Activated CD4-positive, alpha-beta T cell treated with anti-CD3 and anti-CD28 coated beads, Interleukin-10, Interleukin-2, amounts not matched to agents 100 ng/mL and 50 ng/mL, durations not matched to agents 16 hours and 8 hours (primary cell): ENCODE results near the gene TBC1D1.
"Not testable (repeated sequence)": the region's sequence is repeated elsewhere in the genome, so short reads cannot be mapped to it uniquely, and the experiment has no call there.

ENCODE experiments used
- DNase-seq: peaks from one replicate; pipeline ENCODE4 v3.0.0-alpha.2; 2020

The TBC1D1 gene

DNA sequence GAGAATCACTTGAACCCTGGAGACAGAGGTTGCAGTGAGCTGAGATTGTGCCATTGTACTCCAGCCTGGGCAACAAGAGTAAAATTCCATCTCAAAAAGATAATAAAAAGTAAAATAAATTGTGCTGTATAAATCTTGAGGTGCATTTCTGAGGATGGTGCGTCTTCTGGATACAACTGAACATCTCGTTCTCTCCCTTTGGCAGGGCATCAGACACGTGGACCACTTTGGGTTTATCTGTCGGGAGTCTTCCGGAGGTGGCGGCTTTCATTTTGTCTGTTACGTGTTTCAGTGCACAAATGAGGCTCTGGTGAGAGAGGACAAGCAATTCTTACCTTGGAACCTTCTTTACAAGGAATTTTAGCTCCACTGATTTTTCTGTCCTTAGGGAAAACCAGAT, 129.5 kb downstream of the TBC1D1 start:
- no peak for DNase-seq

DNA sequence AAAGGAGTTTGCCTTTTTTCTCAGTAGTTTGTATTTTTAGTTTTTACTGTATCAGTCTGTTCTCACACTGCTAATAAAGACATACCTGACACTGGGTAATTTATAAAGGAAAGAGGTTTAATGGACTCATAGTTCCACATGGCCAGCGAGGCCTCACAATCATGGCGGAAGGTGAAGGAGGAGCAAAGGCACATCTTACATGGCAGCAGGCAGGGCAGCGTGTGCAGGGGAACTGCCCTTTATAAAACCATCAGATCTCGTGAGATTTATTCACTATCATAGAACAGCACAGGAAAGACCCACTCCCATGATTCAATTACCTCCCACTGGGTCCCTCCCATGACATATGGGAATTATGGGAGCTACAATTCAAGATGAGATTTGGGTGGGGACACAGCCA, 130.1 kb downstream of the TBC1D1 start:
- not testable (repeated sequence) for DNase-seq

DNA sequence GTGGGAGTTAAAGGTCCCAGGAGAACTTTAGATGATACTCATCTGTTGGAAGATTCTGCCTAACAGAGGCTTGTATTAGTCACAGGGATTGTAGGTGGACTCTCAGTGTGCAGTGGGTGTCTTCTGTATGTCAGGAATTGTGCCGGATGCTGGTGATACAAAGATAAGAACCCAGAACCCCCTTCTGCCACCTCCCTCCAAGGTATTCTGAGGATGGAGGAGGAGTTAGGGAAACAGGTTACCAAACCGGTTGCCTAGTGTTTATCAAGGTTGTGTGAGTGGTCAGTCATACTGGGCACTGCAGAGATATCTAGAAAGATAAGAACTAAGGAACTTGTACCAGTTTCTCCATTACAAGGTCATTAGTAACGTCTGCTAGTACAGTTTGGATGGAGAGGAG, 130.9 kb downstream of the TBC1D1 start:
- DNase-seq: no peak

DNA sequence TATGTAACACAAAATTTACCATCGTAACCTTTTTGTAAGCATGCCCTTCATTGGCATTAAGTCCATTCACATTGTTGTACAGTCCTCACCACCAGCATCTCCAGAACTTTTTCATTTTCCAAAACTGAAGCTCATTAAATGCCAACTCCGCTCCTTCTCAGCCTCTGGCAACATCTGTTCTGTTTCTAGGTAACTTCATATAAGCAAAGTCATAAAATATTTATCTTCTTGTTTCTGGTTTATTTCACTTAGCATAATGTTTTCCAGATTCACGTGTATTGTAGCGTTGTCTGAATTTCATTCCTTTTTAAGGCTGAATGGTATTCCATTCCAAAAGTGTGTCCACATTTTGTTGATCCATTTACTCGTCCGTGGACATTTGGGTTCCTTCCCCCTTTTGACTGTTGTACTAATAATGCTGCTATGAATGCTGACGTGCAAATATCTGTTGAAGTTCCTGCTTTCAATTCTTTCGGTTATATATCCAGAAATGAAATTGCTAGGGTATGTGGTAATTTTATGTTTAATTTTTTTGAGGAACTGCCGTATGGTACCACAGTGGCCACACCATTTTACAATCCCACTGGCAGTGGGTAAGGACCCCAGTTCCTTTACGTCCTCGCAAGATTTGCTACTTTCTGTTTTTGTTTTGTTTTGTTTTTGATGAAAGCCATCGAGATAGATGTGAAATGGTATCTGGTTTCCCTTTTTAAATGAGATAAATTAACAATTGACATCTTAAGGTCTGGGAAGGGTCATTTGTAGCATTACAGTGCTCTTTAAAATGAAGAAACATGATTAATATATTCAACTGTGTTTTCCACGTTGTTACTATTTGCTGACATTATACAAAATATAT, 132.7 kb downstream of the TBC1D1 start:
- no peak for DNase-seq

DNA sequence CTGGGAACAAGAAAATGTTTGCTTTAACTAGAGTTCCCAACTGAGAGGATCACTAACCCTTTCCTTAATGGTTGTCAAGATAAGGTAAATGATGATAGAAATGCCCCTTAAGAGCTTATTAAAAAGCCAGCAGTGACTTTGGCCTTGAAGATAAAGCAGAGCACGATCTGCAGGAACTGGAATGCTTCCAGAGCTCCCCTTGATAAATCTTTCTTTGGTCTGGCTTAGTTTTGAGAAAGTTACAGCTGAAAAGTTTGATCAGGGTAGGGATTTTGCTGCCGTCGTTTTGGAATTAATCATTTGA, 133.3 kb downstream of the TBC1D1 start:
- DNase-seq: no peak

DNA sequence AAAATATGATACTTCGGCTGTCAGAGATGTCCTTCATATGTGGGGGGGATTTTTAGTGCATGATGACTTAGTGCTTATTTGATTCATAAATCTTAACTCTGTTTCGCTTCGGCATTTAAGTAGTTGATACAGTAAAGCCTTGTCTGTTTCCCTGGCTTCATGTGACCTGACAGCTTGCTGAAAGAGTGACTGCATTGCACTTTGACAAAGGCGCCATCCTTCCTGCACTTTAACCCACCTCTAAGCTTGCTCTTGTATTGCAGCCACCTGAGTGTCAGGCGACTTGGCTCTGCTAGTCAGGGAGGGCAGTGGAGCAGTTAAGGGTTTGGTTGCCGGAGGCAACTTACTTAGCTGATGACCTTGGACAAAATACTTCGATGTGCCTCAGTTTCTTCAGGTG, 134.8 kb downstream of the TBC1D1 start:
- DNase-seq: no peak

DNA sequence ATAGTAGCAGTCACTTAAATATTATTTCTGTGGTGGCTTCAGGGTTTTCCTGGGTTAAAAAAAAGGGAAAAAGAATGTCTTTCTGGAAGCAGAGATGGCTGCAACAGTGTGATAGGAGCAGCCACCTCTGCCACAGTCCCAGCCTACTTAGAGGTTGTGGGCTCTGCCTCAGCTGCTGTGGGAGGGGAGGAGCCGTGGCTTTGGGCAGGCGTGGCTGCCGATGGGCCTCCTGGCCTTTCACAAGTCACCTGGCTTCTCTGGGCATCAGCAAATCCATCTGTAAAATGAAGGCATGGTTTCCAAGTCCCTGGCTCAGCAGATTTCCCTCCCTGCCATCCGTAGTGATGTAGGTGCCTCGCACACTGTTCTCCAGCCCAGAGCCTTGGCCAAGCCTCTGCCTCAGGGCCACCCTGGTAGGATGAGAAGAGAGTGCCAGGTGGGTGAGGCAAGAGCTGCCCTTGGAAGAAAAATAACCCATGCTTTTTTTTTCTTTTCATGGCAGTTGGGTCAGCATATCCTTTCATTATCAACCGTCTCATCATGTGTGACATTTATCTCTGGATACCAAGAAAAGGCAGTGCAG, 135.4 kb downstream of the TBC1D1 start:
- no peak for DNase-seq

DNA sequence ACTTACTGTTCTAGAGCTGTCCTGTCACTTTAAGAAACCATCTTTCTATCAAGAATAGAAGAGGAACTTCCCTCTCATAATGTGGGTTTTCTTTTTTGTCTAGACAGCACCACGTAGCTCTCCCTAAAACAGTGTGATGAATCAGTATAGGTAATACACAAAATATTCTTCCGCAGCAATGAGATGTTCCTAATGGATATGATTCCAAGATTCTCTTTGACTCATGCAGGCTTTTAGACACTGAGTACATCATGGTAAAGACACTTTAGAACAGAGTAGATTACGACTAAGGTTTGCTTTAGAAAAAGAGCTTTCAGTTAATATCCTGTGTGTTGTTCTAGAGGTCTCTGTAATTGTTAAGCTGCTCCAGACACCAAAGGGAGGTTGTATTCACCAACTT, 139.1 kb downstream of the TBC1D1 start:
- DNase-seq: no peak

DNA sequence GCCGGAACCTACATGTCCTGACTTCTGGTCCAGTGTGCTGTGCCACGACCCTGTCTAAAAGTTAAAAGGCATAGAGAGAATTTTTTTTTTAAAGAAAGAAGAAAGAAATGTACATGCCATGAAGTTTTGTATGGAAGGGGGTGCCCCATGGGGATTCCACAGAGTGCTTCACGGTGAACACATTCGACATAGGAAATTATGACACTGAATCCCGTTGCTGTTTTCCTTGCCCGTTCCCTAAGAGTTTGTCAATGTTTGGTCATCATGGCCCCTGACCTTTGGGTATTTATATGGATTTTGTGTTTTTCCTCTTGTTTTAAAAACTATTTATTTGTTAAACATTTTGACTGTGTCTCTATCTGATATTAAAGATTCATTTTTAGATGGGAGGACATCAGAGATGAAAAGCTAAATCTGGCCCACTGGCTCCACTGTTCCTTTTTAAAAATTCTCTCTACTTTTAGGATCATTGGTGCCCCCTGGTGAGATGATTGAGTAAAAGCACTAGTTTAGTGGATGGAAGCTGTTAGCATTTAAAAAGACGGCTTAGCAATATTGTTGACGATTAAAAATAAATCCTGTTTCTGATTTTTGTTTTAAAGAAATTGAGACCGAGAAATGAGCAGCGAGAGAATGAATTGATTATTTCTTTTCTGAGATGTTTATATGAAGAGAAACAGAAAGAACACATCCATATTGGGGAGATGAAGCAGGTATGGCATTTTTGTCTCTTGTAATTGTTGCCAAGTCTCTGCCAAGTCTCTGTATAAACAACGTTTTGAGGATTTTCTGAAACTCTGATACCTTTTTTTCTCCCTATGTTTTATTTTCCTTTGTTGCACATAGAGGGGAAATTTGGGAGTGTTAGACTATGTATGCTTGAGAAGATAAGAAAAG, 144.3 kb downstream of the TBC1D1 start:
- peak; percentile 58 for DNase-seq

DNA sequence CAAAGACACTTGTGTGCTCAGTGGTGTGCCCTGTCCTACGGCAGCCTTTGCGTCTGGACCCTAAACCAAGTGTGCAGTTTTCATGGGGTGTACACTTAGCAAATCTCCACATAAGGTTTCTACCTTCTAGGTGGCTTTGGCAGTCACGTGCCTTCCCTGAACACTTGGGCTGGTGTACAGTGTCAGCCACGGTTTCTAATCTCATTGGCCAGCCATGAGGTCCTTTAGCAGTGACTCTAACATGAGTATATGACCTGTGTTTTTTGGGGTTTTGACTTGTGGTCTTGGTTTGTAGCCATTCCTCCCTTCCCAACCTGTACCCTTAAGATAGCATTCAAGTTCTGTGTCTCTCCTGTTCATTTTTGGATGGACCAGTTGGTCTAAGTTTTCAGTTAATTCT, 145.7 kb downstream of the TBC1D1 start:
- DNase-seq: no peak

DNA sequence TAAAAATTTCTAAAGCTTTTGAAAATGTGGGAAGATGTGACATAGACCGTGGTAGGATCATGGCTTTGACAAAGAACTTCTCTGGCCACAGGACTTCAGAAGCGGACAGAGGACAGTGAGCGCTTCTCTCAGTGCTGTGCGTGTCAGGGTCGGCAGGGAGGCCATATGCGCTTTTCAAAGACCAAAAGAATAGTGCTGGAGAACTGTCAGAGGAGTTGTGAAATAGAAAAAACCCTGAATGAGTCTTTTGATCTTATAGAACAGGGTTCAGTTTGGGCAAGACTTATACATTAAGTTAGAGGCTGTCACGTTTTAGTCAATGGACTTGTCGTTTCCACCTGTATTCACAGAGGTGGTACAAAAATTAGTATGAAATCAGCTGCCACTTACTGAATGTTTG, 146.7 kb downstream of the TBC1D1 start:
- DNase-seq: no peak

DNA sequence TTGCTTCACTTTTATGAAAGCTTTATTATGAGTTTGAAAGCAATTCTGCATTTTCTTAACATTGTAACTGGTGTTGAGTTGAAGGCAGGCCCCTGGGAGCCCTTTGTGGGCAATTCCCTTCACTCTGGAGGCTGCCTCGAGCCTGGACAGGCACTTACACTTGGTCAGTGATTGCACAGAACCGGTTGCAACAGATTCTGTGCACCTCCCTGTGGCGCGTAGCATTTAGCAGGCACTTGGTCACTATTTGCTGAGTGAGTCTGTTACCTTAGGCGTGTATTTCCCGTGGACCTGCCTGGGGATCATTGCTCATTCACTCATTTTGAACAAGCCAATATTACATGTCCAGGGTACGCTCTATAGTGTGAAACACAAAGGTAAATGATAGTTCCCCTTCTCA, 149.7 kb downstream of the TBC1D1 start:
- no peak for DNase-seq

DNA sequence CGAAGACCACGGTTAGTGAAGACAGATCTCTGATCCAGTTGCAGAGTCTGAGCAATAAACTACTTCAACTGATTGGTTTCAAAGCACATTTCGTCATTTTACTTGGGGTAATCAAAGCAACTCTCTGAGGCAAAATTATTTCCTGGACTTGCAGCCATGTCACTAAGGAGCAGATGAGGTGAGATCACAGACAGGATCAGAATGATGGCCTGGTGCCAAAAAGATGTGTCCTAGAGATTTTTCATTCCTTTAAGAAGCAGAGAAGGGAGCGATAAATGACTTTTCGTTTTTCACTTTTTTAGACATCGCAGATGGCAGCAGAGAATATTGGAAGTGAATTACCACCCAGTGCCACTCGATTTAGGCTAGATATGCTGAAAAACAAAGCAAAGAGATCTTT, 153.2 kb downstream of the TBC1D1 start:
- DNase-seq: no peak

DNA sequence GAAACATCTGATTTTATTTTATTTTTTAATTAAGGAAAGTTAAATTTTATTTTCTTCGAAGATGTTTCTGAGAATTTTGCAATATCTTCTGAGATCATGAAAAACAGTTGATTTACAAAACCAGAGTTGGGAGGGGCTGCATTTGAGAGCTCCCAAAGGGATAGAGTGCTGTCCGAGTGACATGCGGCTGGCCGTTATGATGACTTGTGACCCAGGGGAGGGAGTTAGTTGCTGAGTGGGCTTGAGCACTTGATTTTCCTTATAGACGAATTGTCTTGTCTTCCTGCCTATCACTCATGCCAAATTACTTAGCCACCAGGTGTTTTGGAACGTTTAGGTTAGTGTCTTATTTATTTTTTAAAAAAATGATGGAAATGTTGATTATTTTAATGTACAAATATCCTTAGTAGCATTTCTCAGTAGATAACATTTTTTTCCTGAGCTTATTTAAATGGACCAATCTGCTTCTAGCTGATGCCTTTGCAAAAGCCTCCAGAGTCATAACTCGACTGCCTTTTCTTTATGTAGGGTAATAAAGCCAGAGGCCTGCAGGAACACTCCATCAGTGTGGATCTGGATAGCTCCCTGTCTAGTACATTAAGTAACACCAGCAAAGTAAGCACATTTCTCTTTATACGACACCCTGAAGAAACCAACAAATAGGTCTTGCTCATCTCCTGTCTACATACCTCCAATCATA, 154.6 kb downstream of the TBC1D1 start:
- DNase-seq: no peak

DNA sequence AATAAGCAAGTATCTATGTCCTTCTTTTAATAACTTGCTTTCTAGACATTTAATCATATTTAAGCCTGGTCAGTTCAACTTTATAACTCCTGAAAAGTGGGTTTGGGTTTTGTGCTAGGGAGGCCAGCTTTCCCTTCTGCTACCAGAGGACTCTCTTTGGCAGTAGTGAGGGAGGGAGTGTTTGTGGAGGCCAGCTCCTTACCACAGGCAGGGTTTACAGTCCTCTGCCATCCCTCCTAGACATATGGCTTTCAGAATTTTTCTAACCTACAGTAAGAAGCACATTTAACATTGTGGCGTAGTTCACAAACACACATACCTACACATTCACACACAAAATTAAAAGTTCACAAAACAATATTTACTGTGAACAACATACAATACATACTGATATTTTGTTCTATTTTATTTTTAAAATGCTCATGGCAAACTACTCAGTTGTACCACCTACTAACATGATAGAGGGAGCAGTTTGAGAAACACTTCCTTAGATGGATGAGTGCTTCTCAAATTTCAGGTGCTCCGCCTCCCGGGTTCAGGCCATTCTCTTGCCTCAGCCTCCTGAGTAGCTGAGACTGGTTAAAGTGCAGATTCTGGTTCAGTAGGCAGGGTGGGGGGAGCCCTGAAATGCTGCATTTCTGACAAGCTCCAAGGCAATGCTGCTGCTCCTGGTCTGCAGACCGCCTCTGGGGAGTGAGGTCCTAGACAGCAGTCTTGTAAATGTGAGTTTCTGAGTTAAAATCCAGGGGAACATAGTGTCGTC, 156.0 kb downstream of the TBC1D1 start:
- no peak for DNase-seq

DNA sequence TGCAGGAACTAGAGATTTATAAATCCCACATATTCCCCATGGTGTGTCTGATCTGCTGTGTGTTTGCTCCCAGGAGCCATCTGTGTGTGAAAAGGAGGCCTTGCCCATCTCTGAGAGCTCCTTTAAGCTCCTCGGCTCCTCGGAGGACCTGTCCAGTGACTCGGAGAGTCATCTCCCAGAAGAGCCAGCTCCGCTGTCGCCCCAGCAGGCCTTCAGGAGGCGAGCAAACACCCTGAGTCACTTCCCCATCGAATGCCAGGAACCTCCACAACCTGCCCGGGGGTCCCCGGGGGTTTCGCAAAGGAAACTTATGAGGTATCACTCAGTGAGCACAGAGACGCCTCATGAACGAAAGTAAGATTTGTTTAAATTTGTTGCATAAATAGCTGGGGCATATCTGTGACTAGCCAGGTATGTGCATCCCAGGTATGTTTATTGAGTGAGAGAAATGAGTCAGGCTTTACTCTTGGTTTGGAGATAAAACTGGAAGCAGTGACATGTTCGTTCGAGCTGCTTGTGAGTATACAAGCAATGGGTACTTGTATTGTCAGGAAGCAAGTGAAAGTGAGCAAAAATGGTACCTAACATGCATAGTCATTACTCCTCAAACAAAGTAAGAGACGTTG, 158.8 kb downstream of the TBC1D1 start:
- no peak for DNase-seq

DNA sequence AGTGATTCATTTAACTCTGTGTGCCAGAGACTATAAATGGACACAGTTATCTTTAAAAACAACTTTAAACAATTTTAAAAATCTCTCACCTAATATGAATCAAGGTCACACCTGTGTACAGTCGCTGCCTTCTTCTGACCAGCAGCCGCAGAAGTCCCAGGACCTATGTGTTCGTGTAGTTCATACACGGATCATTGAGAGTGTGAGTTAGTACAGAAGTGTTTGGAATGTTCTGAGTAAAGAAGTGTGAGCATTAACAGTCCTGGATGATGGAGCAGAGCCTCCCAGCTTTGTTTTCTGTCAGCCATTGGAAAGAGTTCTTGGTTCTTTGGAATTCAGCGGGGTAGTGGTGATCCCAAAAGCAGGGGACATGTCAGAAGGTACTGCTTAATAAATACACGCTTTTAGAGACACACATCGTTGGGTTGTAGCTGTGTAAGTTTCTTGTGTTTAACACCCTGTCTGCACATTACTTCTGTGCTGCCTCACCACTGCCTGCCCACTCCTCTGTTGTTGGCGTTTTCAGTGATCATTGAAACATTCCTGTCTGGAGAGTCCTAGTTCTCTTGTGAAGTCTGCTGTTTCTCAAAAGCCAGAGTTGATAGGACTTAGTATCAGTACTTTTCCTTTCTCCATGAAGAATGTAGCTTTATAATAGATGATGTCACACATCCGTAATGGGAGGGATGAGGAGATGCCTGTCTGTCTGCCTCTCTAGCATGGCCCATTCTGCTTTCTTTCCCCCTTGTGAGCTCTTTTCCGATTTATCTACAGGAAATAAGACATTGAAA, 159.9 kb downstream of the TBC1D1 start:
- DNase-seq: no peak

DNA sequence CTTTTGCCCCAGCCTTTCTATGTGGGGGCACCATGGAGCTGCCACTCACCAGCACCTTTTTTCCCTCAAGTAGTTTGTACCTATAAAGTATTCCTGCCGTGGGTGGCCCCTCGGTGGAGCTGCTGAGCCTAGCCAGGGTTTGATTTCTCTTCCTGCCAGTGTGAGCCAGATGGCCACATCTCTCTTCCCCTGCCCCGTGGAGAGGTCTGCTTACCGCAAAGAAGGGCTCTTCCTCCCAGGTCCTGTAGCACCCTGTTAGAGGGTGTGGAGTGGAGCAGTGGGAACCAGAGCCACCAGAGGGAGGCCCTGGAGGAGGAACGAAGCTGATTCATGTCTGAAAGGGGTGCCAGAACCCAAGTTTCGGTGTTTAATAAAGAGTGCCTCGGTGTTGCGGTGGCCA, 164.7 kb downstream of the TBC1D1 start:
- DNase-seq: no peak

DNA sequence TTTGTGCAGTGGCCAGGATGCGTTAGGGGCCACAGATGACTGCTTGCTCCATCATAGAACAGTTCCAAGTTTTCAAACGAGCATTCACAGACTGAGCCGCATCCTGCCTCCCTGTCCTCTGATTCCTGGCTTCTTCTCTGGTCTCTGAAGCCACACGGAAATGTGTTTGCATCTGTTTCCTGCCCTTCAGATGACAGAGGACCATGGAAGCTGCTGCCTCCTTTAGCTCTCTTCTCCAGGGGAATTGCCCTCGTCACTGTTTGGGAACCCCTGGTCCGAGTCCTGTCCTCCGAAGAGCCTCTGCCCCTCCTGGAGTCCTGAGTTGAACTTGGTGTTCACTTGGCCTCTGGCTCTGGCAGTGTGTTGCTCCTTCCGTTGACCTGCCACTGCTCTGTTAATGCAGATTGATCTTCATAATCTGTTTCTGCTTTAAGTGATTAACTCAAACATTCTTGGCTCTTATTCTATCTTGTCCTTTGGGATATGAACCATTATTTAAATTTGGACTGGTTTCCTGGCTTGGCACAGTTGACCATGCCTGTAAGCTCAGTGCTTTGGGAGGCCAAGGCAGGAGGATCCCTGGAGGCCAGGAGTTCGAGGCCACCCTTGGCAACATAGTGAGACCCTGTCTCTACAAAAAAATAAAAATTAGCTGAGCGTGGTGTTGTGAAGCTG, 165.3 kb downstream of the TBC1D1 start:
- DNase-seq: no peak

DNA sequence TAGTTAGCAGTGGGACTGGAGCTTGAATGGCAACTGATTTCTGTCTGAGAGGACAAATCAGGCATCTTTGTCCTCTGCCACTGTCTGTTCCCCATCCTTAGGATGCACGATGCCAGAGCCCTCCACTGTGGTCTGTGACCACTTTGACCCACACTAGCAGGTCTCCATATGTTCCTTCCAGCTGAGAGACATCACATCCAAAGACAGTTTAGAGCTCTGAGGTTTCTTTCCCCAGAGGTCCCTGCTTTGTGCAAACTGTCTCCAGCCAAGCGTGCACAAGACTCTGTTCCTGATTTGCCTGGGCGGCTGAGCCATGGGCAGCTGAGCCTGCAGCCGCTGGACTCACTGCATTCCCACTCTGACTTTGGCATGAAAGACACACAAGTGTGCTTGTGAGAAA, 167.3 kb downstream of the TBC1D1 start:
- DNase-seq: no peak
